Colon (tissue), 2 donors: ENCODE data around the gene GPM6B.
"Not testable (repeated sequence)": the region's sequence is repeated elsewhere in the genome, so short reads cannot be mapped to it uniquely, and the experiment has no call there.

Experiments
- FAIRE-seq: peaks from 2 replicates; lab custom pipeline; 2012; peaks lifted over from hg19 to GRCh38; lab: Jason Lieb, UNC
- donor health status: control.
- donor health status: control.

Gene GPM6B

DNA sequence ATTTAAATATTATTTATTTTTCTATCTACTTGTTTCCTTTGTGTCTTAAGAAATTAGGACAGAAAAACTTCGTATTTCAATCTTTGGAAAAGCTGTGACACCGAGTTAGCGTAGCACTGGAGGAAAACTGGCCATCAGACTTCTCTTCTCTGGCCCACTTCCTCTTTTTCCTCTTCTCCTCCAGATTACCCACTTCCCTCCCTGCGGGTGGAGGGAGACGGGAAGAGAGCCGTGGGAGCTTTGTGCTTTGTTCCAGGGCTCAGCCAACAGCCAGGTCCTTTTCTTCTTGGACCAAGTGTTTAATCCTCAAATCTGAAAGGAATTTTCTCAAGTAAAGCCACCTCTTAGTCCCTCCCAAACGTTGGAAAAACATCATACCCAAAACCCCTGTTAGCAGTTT lies 52.6 kb downstream of the GPM6B start:
- FAIRE-seq, result no peak

- FAIRE-seq, result no peak
These were observed 53.4 kb downstream of the GPM6B start for GRCh38 chrX:13763489-13763888.

- FAIRE-seq, result no peak
These were observed 55.1 kb downstream of the GPM6B start for GRCh38 chrX:13761606-13762414.

- no peak for FAIRE-seq
These were observed 56.5 kb downstream of the GPM6B start for GRCh38 chrX:13760426-13760825.

- no peak for FAIRE-seq
These were observed 57.7 kb downstream of the GPM6B start for GRCh38 chrX:13759152-13759718.

DNA sequence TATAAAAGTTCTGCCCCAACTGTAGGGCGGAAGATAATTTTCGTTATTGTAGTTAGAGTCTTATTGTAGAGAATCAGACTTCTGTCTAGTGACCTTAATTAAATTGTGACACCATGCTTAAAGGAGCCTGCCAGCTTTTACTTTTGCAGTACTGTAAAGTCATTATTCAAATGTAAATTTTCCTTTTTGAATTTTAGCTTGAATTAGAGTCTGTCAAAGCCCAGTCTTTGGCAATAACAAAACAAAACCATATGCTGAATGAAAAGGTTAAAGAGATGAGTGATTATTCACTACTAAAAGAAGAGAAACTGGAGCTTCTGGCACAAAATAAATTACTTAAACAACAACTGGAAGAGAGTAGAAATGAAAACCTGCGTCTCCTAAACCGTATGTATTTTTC lies 60.5 kb downstream of the GPM6B start:
- FAIRE-seq, result peak; percentile 21

DNA sequence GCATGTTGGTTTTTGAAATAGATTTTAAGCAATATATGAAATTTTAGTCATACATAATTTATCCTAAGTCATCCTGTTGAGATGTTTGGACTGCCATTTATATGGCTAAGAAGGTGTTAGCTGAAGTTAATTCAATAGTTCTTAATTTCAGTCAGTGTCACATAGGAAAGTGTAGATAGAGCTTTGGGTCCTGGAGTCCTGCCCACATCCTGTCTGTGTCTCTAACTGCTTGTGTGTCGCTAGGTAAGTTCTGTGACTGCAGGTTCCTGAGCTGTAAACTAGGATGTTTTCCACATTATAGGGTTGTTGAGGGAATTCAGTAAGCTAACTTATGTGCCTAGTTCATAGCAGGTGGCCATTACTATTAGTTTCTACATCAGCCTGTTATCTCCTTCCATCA lies 61.6 kb downstream of the GPM6B start:
- FAIRE-seq, result no peak

DNA sequence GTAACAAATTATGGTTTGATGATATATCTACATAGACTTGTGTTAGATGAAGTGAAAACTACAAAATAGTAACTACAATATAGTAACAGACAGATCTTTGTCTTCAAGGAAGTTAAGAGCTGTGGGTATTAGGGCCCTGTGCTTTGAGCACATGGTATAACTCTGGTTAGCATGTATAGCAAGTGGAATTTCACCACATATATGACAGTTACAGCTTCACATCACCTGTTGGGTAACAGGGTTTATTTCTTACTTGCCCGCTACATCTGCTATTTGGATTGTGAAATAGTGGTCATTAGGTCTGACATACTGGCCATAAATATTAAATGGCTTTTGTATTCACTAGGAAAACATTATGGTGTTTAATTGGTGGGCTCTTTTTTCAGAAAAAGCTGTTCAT lies 62.1 kb downstream of the GPM6B start:
- FAIRE-seq, result no peak

GRCh38 chrX:13752646-13753045 lies 64.2 kb downstream of the GPM6B start:
- no peak for FAIRE-seq

DNA sequence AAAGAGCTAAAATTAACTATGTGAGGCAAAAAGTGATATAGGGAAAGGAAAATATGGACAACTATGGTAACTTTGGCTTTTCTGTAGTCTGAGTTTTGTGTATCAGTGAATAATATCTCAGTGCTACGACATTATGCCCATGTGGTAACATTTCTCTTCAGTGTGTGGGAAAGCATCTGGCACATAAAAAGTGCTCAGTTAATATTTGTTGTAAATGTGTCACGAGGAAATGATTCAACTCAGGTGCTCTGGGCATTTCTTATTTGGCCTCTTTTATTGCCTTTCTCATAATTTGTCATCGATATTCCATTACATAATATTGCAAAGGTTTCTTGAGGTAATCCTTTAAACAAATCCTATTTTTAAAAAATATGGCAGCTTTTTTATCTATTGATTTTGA lies 64.8 kb downstream of the GPM6B start:
- no peak for FAIRE-seq

- FAIRE-seq, result no peak
These were observed 66.1 kb downstream of the GPM6B start for GRCh38 chrX:13750812-13751211.

- FAIRE-seq, result no peak
These were observed 66.7 kb downstream of the GPM6B start for GRCh38 chrX:13750204-13750603.

GRCh38 chrX:13748486-13748885 lies 68.4 kb downstream of the GPM6B start:
- no peak for FAIRE-seq

- no peak for FAIRE-seq
These were observed 69.1 kb downstream of the GPM6B start for GRCh38 chrX:13747836-13748235.

DNA sequence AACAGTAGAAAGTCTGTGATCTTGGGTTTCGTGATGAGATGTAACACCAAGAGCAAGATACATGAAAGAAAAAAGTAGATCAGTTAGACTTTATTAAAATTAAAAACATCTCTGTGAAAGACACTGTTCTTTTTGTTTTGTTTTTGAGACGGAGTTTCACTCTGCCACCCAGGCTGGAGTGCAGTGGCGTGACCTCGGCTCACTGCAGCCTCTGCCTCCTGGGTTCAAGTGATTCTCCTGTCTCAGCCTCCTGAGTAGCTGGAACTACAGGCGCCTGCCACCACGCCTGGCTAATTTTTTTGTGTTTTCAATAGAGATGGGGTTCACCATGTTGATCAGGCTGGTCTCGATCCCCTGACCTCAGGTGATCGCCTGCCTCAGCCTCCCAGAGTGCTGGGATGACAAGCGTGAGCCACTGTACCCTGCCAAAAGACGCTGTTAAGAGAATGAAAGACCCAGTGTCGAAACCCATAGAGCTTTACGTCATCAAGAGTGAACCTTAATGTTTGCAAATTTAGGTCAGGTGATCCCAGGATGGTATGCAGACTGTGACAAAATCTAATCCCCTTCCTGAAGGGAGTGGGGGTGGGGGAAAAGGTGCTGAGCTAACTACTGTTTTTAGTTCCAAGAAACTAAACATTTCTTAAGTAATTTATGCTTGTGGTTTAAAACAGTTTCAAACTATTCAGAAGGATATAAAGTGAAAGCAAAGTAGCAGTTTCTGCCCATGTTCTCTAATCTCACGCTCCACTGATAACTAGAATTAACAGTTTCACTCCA lies 74.3 kb downstream of the GPM6B start:
- FAIRE-seq, result no peak

- FAIRE-seq, result no peak
These were observed 75.2 kb downstream of the GPM6B start for GRCh38 chrX:13741695-13742094.

DNA sequence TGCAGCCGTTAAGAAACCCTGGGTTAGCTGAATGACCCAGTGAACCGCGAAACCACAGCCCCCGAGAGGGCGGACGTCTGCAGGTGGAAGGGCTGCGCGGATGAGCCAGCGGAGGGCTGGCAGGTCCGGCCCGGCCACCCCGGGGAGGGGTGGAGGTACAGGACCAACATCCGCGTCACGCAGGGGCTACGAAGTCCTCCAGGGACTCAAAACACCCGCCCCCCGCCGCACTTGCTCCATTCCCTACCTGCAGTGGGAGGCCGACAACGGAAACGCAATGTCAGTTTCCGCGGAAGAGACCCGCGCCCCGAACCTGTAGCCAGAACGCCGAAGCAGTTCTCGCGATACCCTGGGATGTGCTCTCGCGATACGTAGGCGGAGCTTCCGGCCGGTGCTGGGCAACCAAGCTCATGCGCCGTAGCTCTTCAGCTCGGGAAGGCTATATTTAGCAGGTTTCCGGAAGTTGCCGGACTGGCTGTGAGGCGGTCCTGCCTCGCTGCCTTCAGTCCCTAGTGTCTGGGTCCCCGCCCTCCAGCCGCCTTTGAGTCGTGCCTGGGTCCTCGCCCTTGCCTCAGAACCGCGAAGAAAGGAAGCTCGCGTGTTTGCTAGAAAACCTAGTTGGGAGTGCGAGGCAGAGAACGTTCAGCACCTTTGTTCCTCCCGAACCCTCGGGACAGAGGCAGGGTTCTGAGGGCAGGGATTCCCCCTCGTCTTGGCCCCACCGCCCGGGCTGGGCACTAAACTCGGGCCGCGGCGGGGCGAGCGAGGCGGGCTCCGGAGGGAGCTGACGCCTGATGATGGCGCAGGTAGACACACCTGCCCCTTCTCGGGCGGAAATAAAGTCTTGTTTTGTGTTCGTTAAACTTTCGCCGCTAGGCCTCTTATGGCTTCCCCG lies 82.4 kb downstream of the GPM6B start, which contains the start of the genes OFD1 and TRAPPC2:
Gene OFD1 (plus strand): TSS at position 471 of the 895 bp plus-strand sequence. CDS start 324 bp downstream, at position 795.
Gene TRAPPC2 (minus strand): TSS at position 343 of the 895 bp plus-strand sequence. CDS start 14,657 bp downstream, outside the sequence.
- FAIRE-seq, result peak; percentile 88

- no peak for FAIRE-seq
These were observed 83.4 kb downstream of the GPM6B start for GRCh38 chrX:13733506-13733905.

GRCh38 chrX:13732246-13733067 lies 84.4 kb downstream of the GPM6B start:
- FAIRE-seq, result no peak

DNA sequence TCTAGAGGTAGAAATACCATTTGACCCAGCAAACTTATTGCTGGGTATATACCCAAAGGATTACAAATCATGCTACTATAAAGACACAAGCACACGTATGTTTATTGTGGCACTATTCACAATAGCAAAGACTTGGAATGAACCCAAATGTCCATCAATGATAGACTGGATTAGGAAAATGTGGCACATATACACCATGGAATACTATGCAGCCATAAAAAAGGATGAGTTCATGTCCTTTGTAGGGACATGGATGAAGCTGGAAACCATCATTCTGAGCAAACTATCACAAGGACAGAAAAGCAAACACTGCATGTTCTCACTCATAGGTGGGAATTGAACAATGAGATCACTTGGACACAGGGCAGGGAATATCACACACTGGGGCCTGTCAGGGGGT lies 86.4 kb downstream of the GPM6B start:
- FAIRE-seq, result not testable (repeated sequence)

DNA sequence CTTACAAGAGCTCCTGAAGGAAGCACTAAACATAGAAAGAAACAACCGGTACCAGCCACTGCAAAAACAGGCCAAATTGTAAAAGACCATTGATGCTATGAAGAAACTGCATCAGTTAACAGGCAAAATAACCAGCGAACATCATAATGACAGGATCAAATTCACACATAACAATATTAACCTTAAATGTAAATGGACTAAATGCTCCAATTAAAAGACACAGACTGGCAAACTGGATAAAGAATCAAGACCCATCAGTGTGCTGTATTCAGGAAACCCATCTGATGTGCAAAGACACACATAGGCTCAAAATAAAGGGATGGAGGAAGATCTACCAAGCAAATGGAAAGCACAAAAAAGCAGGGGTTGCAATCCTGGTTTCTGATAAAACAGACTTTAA lies 90.3 kb downstream of the GPM6B start:
- not testable (repeated sequence) for FAIRE-seq
